ENCODE data around the gene ZCCHC17. TPM values are rescaled to one million over a fixed set of nuclear protein-coding genes. Genes with fewer than 3 reads are reported as not detected.

Gene ZCCHC17
- total RNA-seq, 1 donor from 2014 or later: 51.3 TPM

DNA sequence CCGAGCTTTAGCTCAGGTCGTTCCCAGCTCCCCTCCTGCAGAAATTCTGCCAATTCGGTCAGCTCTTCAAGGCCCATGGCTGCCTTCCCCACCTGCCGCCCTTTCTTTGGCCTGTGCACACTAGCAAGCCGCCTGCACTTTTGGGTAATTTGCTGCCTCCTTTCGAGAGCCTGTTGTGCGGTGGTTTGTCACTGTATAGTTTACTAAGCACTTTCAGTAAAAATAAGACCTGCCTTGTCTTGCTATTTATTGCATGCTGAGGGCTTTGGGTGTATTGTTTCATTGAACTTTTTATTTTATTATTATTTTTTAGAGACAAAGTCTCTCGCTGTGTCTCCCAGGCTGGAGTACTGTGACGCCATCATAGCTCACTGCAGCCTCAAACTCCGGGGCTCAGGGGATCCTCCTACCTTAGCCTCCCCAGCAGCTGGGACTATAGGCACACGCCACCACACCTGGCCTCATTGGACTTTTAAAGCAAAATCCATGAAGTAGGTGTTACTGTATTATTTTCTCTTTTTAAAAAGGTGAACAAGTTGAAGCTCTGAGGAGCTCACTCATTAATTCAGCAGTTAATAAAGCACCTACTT is 77.2 kb downstream of the ZCCHC17 start:
- Mint-ChIP-seq H3K27me3 (ENCODE audit: low read depth, unreplicated experiment) (no peaks in the 10 kb centered on the region), H3K36me3 (ENCODE audit: low read depth, unreplicated experiment) (peaks cover 3% of the 10 kb centered on the region), H3K27ac (ENCODE audit: unreplicated experiment) (peak overlapping the region; percentile 95), H3K4me1 (ENCODE audit: low read depth, unreplicated experiment) (peaks cover 22% of the 10 kb centered on the region), H3K9me3 (ENCODE audit: unreplicated experiment) (no peaks in the 10 kb centered on the region), H3K4me3 (ENCODE audit: unreplicated experiment) (peak overlapping the region; percentile 76)
- Histone ChIP-seq H3K27ac (ENCODE audit: low read depth, low read length) (no peak overlapping the region), H4K20me1 (ENCODE audit: insufficient read depth, low read length) (no peaks in the 10 kb centered on the region), H3K9ac (ENCODE audit: low read length) (peak overlapping the region; percentile 84), H3K27me3 (ENCODE audit: insufficient read depth, low read length) (no peaks in the 10 kb centered on the region), H3K79me2 (ENCODE audit: insufficient read depth, low read length) (no peaks in the 10 kb centered on the region), H3K36me3 (ENCODE audit: insufficient read depth, low read length) (no peaks in the 10 kb centered on the region), H2AFZ (ENCODE audit: low read depth, low read length) (peak overlapping the region; percentile 30), H3K4me3 (ENCODE audit: insufficient read depth, low read depth, low read length) (no peak overlapping the region), H3K4me1 (ENCODE audit: insufficient read depth, low read length) (peaks cover 27% of the 10 kb centered on the region), H3K4me2 (ENCODE audit: low read length) (peak overlapping the region; percentile 97), H3K9me3 (ENCODE audit: insufficient read depth, low read depth, low read length) (no peaks in the 10 kb centered on the region)
- DNase-seq (ENCODE audit: low read depth): no peak
- TF ChIP-seq, protein P1, sequence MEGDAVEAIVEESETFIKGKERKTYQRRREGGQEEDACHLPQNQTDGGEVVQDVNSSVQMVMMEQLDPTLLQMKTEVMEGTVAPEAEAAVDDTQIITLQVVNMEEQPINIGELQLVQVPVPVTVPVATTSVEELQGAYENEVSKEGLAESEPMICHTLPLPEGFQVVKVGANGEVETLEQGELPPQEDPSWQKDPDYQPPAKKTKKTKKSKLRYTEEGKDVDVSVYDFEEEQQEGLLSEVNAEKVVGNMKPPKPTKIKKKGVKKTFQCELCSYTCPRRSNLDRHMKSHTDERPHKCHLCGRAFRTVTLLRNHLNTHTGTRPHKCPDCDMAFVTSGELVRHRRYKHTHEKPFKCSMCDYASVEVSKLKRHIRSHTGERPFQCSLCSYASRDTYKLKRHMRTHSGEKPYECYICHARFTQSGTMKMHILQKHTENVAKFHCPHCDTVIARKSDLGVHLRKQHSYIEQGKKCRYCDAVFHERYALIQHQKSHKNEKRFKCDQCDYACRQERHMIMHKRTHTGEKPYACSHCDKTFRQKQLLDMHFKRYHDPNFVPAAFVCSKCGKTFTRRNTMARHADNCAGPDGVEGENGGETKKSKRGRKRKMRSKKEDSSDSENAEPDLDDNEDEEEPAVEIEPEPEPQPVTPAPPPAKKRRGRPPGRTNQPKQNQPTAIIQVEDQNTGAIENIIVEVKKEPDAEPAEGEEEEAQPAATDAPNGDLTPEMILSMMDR (IDR thresholded peaks at IDR 0.05; ENCODE audit: insufficient read depth, low read depth, low read length): no peak
- no peak for TF ChIP-seq EZH2 (IDR thresholded peaks at IDR 0.05; ENCODE audit: insufficient read depth, low read length)
- FAIRE-seq: no peak

DNA sequence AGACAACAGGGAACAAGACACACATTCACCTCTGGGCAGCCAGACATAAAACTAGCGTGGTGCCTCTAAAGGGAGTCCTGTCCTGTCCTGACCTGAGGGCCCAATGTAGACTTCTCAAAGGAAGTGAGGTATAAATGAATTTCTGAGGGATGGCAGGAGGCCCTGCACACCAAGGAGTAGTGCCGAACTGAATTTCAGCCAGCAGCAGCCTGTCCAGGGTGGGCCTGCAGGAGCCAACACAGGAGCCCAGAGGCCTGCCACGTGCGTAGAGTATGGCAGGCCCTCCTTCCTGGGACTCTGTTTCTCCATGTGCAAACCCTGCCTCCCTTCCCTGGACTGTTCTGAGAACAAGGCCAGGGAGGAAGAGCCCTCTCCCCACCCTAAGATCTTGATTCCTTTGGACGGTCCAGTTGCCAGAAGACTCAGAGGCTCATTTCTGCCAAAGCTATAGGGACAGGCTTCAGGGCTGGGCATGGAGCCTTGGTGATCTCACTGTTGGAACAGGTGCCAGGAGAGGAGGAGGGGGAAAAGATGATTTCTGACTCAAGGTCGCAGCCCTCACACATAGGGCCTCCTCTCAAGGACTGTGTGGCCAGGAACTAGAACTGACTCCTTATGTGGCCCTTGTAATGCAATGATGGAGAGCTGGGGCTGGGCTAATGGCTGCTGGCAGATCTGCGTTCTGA is 77.8 kb downstream of the ZCCHC17 start:
- Mint-ChIP-seq H3K27ac (ENCODE audit: unreplicated experiment) (no peak overlapping the region), H3K4me3 (ENCODE audit: unreplicated experiment) (no peak overlapping the region), H3K27me3 (ENCODE audit: low read depth, unreplicated experiment) (no peaks in the 10 kb centered on the region), H3K4me1 (ENCODE audit: low read depth, unreplicated experiment) (peaks cover 22% of the 10 kb centered on the region), H3K36me3 (ENCODE audit: low read depth, unreplicated experiment) (peaks cover 3% of the 10 kb centered on the region), H3K9me3 (ENCODE audit: unreplicated experiment) (no peaks in the 10 kb centered on the region)
- peak; percentile 55 for DNase-seq (ENCODE audit: low read depth)
- Histone ChIP-seq H4K20me1 (ENCODE audit: insufficient read depth, low read length) (no peaks in the 10 kb centered on the region), H2AFZ (ENCODE audit: low read depth, low read length) (no peak overlapping the region), H3K4me1 (ENCODE audit: insufficient read depth, low read length) (peaks cover 27% of the 10 kb centered on the region), H3K27ac (ENCODE audit: low read depth, low read length) (no peak overlapping the region), H3K36me3 (ENCODE audit: insufficient read depth, low read length) (no peaks in the 10 kb centered on the region), H3K4me3 (ENCODE audit: insufficient read depth, low read depth, low read length) (no peak overlapping the region), H3K9me3 (ENCODE audit: insufficient read depth, low read depth, low read length) (no peaks in the 10 kb centered on the region), H3K27me3 (ENCODE audit: insufficient read depth, low read length) (no peaks in the 10 kb centered on the region), H3K9ac (ENCODE audit: low read length) (no peak overlapping the region), H3K79me2 (ENCODE audit: insufficient read depth, low read length) (no peaks in the 10 kb centered on the region), H3K4me2 (ENCODE audit: low read length) (no peak overlapping the region)
- TF ChIP-seq, protein P1 (IDR thresholded peaks at IDR 0.05; ENCODE audit: insufficient read depth, low read depth, low read length): no peak
- no peak for TF ChIP-seq EZH2 (IDR thresholded peaks at IDR 0.05; ENCODE audit: insufficient read depth, low read length)
- no peak for FAIRE-seq
